Lung (tissue), 12 donors: ENCODE measurements around the gene C12orf42. TPM values are rescaled to one million over a fixed set of nuclear protein-coding genes. Genes with fewer than 3 reads are reported as not detected.

ENCODE experiments used
- ATAC-seq: fragments of 200-7000 bp; cut with Tn5 transposase; one replicate; pipeline ENCODE4 v1.9.1; 2020; ENCODE audit warnings: moderate number of reproducible peaks; ENCODE audit not compliant: insufficient read depth, low FRiP score
- DNase-seq, 3 donors: peaks; one replicate each; pipeline ENCODE4 v3.0.0-alpha.2; 2013 to 2017
- H3K27ac ChIP-seq, 2 donors: one replicate each; pipeline ENCODE4 v1.5.1; 2013; ENCODE audit warnings: mild to moderate bottlenecking in 2 of 2, moderate library complexity in 2 of 2, control low read depth in 1 of 2, inconsistent platforms in 1 of 2, low read depth in 1 of 2, low read length in 1 of 2
- H3K27me3 ChIP-seq, 3 donors: one replicate each; pipeline ENCODE4 v1.5.1; 2013; ENCODE audit warnings: low read length in 2 of 3; ENCODE audit not compliant: control insufficient read depth in 3 of 3, insufficient read depth in 3 of 3
- H3K36me3 ChIP-seq, 4 donors: one replicate each; pipeline ENCODE4 v1.5.1; 2013; ENCODE audit warnings: low read length in 4 of 4, mild to moderate bottlenecking in 1 of 4, moderate library complexity in 1 of 4; ENCODE audit not compliant: control insufficient read depth in 4 of 4, insufficient read depth in 4 of 4
- H3K4me1 ChIP-seq, 5 donors: one replicate each; pipeline ENCODE4 v1.5.1; 2013; ENCODE audit warnings: low read length in 5 of 5, mild to moderate bottlenecking in 2 of 5, moderate library complexity in 1 of 5; ENCODE audit not compliant: control insufficient read depth in 5 of 5, insufficient read depth in 5 of 5
- H3K4me3 ChIP-seq: one replicate; pipeline ENCODE4 v1.5.1; 2013; ENCODE audit warnings: mild to moderate bottlenecking, control low read depth, moderate library complexity
- H3K9ac ChIP-seq, 2 donors: one replicate each; pipeline ENCODE4 v1.5.1; 2013; ENCODE audit warnings: low read length in 2 of 2, control low read depth in 1 of 2; ENCODE audit not compliant: insufficient read depth in 1 of 2
- H3K9me3 ChIP-seq, 4 donors: one replicate each; pipeline ENCODE4 v1.5.1; 2013; ENCODE audit warnings: low read length in 3 of 4, mild to moderate bottlenecking in 1 of 4, moderate library complexity in 1 of 4; ENCODE audit not compliant: control insufficient read depth in 4 of 4, insufficient read depth in 3 of 4
- WGBS, 2 donors: extraction: QIAGEN DNeasy Blood & Tissue Kit; methylation state at CpG; one replicate each; pipeline ENCODE4 v1.1.7; 2013; 5-methylcytosine and 5-hydroxymethylcytosine counted together
- polyA plus RNA-seq, 2 donors: library from polyadenylated mRNA; stranded (reverse); fragments of 200-250 nt; gene quantifications; one replicate each; pipeline ENCODE4 v1.2.1, GENCODE V29; 2013
- total RNA-seq, 2 donors: library from RNA; depleted of rRNA in 1 of 2; stranded (reverse); fragments of >200 nt in 1 of 2; gene quantifications; one replicate each; pipeline ENCODE4 v1.2.1, GENCODE V29; 2014 to 2021
- TF ChIP-seq, protein P1 (sequence below): IDR thresholded peaks from 2 replicates; pipeline ENCODE4 v1.5.1; 2012; ENCODE audit warnings: mild to moderate bottlenecking; ENCODE audit errors: control extremely low read depth, extremely low read depth
- donor health status: control.
- donor health status: control.
- donor health status: Bipolar disorder and iron deficiency.
- donor health status: healthy.
- donor health status: DM: yes; HTN: yes; CAD: no.

Gene C12orf42
- total and polyA plus RNA-seq, 4 donors, result 0.03 TPM; not detected in 3

DNA sequence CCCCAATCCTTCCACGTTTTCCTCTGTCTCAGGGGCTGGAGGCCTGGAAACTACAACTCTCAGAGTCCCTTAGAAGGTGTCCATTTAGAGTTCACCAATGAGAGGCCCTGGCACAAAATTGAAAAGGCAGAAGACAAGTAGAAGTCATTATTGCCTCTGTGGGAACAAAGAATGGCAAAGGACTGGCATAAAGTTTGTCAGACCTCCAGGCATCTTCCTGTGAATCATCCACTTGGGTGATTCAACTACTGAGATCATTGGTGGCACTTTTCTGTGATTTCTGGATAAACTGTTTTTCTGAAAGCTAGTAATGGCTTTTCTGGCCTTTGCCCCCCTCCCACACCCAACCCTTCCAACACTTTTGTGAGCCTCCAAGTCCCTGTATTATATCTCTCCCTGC is 42.6 kb upstream of the C12orf42 start:
- Histone ChIP-seq H3K9me3 (no peaks in the 10 kb centered on the region), H3K9ac (no peak overlapping the region), H3K4me1 (no peaks in the 10 kb centered on the region), H3K27ac (no peak overlapping the region), H3K27me3 (no peaks in the 10 kb centered on the region), H3K4me3 (no peak overlapping the region), H3K36me3 (no peaks in the 10 kb centered on the region)
- DNase-seq (no peak), ATAC-seq (no peak)
- WGBS, 2 donors, result 67 to 83% methylated on average over 1 of the region's 1 CpG
- TF ChIP-seq, protein P1, sequence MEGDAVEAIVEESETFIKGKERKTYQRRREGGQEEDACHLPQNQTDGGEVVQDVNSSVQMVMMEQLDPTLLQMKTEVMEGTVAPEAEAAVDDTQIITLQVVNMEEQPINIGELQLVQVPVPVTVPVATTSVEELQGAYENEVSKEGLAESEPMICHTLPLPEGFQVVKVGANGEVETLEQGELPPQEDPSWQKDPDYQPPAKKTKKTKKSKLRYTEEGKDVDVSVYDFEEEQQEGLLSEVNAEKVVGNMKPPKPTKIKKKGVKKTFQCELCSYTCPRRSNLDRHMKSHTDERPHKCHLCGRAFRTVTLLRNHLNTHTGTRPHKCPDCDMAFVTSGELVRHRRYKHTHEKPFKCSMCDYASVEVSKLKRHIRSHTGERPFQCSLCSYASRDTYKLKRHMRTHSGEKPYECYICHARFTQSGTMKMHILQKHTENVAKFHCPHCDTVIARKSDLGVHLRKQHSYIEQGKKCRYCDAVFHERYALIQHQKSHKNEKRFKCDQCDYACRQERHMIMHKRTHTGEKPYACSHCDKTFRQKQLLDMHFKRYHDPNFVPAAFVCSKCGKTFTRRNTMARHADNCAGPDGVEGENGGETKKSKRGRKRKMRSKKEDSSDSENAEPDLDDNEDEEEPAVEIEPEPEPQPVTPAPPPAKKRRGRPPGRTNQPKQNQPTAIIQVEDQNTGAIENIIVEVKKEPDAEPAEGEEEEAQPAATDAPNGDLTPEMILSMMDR, result no peak

DNA sequence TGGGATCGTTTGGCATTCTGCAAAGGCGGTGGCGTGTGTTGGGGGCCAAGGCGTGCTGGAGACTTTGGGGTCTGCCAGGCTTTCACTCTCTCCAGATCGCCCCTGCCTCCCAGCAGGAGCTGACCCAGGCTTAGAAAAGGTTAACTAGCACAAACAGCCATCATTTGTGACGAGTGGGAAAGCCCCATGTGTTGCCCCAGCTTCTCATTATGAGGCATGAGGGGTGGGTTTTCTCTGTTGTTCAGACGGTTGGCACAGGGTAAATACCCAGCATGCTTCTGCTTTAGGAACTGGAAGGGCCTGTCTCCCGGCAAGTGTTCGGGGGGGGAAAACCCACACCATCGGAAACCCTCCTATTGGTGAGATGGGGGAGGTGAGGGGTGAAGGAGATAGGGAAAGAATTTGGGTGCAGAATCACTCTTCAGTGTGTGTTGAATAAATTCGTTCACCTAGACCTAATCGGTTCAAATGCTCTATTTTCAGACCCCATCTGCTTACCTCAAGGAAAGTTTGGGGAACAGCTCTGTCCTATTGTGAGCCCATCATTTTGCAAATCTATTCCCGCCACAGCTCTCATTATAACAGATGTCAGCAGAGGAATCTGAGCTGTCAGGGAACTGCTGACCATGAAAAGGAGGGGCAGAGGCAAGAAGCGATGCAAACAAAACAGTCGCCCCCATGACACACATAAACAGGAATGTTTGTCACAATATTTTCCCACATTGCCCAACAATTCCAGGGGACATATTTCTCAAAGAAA is 34.7 kb upstream of the C12orf42 start:
- no peaks in the 10 kb centered on the region for H3K4me1 ChIP-seq
- DNase-seq (no peak), ATAC-seq (no peak)
- H3K27ac ChIP-seq, result no peak overlapping the region
- H3K27me3 ChIP-seq, result no peaks in the 10 kb centered on the region
- H3K9ac ChIP-seq, result no peak overlapping the region
- WGBS, 2 donors, result 52 to 68% methylated on average over 15 of the region's 15 CpGs
- H3K36me3 ChIP-seq, result no peaks in the 10 kb centered on the region
- no peak overlapping the region for H3K4me3 ChIP-seq
- TF ChIP-seq, protein P1, result no peak
- H3K9me3 ChIP-seq, result no peaks in the 10 kb centered on the region

DNA sequence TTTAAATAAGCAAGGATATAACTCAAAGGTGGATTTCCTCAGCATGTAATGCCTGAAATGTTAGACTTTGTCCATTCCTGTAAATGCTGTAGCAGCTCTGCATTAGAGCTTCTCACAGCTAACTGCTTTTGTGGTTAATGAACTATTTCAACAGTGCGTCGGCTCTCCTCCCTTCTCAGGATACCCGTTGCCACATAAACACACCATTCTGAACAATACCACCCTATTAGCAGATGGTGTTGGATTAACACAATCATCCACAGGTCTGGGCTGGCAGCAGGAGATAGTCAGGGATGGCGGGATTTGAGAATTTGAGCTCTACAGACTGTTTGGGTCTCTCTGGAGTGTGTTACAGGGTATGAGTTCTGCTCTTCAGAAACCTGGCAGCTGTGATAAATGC is 33.5 kb upstream of the C12orf42 start:
- no peaks in the 10 kb centered on the region for H3K9me3 ChIP-seq
- no peak overlapping the region for H3K27ac ChIP-seq
- DNase-seq (no peak), ATAC-seq (no peak)
- no peak overlapping the region for H3K9ac ChIP-seq
- H3K4me3 ChIP-seq, result no peak overlapping the region
- TF ChIP-seq, protein P1, result no peak
- H3K36me3 ChIP-seq, result no peaks in the 10 kb centered on the region
- WGBS, 2 donors, result 74 to 75% methylated on average over 4 of the region's 4 CpGs
- H3K4me1 ChIP-seq, result no peaks in the 10 kb centered on the region
- H3K27me3 ChIP-seq, result no peaks in the 10 kb centered on the region
